ELR (cell line): ENCODE data around the gene GJB1.
"Not testable (repeated sequence)": the region's sequence is repeated elsewhere in the genome, so short reads cannot be mapped to it uniquely, and the experiment has no call there.

ENCODE experiments used
- DNase-seq: peaks from one replicate; pipeline ENCODE4 v3.0.0-alpha.2; 2015; ENCODE audit warnings: low read depth

Gene GJB1

DNA sequence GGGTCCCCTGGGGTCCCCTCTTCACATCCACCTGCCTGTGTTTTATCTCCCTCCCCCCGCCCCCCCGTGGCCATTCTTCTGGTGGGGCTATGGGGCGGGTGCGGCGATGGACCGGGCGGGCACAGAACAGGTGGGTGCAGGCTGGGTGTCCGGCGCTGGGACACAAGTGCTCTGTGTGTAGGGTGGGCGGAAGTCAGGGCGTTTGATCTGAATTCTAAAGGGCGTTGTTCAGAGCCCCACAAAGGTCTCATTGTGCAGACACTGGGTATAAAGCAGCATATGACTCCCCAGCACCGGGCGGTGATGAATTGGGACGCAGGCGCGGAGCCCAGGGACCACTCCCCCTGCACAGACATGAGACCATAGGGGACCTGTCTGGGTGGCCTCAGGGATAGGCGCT, at the start of gene GJB1:
TSS of gene GJB1 (plus strand) at position 296 of the 400 bp plus-strand sequence. CDS start 484 bp downstream, outside the sequence.
- DNase-seq: no peak

DNA sequence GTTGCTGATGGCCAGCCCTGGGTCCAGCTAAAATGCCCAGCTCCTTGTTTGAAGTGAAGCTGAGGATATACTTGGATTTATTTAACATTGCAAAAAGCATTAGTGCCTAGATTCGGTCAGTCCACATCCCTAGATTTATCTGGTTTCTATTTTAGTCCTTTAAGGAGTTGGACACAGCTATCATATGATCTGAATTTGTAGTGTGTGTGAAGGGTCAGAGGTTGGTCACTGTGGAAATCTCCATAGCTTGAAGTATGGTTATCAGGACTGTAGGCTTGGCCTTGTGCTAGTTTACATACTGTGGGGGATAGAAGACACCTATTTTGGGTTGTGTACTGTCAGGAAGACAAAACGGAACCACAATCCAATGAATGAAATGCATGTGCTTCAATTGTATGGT, 49.6 kb upstream of the GJB1 start:
- no peak for DNase-seq

DNA sequence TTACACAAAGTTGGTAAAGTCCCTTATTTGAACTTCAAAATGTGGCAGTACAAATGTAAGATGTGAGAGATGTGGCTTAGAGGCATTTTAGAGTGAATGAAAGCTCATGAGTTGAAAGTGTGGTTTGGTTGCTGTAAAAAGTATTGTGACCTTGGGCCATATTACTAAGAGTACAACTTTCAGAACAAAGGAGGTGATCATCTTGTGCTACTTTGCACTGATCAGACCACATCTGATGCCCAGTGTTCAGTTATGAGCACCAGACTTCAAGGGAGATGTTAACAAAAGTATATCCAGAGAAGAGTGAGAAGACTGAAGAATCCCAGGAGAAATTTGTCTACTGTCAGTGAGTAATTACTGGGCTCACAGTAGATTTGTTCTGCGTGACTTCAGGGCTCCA, 48.2 kb upstream of the GJB1 start:
- no peak for DNase-seq

DNA sequence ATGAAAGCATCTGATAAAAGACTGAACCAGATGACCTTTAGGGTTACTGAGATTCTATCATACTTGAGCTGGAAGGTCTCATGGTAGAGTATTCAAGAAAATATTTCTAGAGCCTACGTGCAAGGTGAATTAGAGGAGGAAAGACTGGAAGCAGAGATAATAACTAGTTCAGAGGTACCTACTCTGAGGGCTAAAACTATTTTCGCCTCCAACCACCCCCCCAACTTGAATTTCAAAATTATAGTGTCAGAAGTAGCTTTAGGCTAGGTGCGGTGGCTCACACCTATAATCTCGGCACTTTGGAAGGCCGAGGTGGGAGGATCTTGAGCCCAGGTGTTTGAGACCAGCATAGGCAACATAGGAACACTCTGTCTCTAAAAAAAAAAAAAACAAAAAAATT, 47.5 kb upstream of the GJB1 start:
- no peak for DNase-seq

DNA sequence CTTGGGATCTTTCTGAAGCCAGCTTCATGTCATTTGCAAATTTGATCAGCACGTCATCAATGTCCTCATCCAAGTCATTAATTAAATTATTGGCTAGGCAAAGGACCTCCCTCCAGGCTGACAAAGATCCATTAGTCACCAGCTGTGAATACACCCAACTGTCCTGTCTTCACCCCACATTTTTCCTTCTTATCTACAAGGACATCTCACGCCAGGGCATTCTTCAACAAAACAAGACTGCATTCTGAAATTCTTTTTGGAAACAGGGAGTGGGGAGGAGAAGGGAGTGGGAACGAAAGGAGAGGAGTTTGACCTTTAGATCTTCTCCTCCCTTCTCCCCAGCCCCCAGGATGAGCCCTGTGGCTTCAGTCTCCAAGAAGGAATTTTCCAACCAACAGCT, 45.7 kb upstream of the GJB1 start:
- no peak for DNase-seq

DNA sequence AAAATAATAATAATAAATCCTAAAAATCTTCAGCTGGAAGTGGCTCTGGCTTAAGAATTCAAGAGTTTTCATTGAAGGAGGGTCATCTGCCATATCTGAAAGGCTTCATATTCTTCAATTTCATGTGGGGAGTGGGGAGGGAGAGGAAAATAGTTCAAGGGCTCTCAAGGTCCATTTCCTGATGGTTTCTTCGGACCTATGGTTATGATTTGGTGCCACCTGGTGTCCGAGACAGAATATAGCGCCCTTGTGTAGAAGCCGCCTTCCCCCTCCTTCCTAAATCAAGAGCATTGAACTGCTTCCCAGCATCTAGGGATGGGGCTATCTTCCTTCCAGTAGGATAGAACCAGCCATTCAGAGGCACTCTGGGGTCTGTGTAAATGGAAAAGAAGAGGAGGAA, 44.1 kb upstream of the GJB1 start:
- peak; percentile 68 for DNase-seq

DNA sequence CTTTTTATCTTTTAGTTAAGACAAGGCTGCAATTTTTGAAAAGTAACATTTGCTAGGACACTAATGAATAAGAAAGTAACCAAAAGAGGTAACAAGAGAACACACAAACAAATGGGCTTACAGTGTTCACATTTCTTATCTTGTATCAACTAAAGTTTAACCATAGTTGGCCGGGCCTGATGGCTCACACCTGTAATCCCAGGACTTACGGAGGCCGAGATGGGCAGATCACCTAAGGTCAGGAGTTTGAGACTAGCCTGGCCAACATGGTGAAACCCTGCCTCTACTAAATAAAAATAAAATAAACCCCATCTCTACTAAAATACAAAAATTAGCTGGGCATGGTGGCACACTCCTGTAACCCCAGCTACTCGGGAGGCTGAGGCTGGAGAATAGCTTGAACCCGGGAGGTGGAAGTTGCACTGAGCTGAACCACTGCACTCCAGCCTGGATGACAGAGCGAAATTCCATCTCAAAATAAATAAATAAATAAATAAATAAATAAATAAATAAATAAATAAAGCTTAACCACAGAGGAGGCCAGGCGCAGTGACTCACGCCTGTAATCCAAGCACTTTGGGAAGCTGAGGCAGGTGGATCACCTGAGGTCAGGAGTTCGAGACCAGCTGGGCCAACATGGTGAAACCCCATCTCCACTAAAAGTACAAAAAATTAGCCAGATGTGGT, 42.3 kb upstream of the GJB1 start:
- DNase-seq: not testable (repeated sequence)

DNA sequence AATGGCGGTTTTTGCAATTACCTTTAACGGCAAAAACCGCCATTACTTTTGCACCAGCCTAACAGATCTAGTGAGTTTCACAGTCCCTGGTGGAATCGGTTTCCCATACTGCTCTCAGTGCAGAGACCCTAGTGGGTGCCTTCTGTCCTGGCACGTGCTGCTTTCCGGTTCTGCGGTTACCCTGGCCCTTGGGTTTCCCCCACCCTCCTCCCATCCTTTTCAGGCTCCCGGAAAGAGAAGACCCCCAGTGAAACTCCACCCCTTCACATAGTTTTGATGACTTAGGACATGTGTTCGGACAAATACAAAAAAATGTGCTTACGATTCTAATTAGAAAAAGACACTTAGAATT, 41.5 kb upstream of the GJB1 start:
- DNase-seq: no peak

DNA sequence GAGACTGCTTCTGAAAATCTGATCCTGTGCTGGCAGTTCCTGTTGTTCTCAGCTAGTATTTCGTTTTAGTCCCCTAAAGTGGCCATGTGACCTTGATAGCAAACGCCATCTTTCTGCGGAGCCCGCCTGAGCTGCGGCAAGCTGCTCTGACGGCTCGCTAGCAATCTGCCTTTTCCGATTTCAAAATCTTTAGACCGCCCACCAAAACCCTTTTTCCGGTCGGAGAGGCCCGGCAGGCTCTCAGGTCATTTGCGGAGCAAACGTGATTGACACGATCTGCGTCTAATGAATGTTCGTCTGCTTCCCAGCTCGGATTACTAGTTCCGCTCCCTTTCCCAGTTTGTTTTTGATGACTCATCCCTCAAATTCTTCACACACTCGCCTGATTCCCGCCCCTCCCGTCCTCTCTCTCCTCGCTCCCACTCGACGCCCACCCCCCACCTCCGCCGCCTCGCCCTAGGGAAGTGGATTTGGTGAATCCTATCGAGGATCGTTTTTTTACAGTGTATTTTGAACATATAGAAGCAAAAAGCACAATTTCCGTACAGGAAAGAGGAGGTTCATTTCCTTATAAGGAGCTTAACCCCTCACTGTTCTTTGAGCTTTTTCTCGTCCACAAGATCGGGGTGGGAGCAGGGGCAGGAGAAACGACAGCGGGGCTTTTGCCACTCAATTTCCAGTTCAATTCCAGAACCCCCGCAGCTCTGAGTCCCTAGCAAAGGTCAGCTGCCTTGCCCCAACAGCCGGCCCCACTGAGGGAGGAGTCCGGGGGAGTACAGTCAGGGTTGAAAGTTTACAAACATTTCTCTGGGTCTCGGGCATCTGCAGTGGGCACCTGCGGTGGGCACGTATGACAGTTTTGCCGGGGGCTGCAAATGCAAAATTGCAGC, 40.9 kb upstream of the GJB1 start:
- DNase-seq: peak; percentile 97

DNA sequence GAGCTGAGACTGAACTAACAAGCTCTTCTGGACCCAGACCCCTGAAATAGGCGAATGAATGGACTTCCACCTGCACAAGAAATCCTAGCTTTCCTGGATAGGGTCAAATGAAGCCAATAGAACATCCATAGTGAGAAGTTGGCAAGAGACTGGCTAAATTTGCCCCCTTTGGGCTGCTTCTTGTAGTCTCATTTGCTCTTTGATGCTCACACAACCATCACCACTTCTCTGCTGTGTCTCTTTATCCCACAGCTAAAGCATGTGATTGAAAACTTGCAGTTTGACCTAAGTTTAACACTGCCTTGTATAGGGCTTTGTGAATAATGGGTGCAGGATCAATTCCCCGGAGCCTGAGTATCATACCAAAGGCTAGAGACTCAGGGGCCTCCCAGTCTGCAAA, 40.2 kb upstream of the GJB1 start:
- DNase-seq: no peak

DNA sequence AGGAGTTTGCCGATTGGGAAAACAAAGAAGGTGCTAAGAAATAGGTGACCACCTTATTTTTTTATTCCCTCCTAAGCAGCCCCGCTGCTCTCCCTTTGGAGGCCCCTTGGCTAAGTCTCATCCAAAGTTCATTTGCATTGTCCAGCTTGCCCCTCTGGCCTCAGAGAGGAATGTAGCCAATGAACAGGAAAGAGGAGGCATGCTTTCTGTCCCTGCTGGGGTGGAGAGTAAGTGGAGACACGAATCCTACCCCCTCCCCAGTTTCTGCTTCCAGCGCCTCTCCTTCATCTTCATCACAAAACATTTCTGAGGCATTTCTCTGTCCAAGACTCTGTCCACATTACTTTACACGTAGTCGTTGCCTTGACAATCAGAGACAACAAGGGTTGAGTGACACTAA, 39.7 kb upstream of the GJB1 start:
- DNase-seq: no peak

DNA sequence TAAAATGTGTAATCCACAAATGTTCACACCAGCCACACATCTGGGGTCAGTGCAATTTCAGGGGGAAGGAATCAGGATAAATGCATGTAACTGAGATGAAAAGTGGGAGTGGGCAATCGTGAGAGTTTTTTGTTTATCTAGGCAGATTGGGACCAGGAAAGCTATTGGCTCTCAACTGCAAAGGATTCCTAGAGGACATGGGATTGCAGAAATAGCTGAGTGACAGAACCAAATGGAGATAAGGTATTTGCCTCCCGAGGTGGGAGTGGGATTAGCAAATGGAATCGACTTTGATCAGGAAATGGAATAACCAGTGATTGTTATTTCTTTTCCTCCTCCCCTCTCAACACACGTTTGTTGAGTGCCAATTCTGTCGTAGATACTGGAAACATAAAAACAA, 38.9 kb upstream of the GJB1 start:
- DNase-seq: no peak

DNA sequence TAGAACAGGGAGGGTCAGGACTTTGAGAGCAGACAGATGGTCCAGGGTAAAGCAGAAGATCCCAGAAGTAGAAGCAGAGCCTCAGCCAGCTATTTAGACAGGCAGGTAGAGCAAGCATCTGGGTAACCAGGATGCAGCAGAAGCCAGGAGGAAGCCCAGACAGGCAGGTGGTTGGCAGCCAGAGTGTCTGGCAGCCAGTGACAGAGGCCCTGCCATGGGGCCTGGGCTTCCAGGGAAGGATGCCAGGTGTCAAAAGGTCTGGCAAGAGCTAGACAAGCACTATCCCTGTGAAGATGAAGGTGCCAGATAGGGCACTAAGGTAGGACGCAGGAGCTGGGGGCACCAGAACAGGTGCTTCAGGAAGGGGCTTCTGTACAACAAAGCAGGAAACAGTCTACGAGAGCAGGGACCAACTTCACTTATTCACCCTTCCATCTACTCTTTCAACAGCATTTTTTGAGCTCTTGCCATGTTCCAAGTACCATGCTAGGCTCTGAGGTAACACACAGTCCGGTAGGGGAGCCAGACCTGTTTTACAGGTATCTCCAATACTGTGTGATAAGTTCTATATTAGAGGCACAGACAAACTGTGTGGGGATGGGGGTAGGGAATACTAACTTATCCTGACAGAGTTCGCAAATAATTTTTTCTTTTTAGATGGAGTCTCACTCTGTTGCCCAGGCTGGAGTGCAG, 38.1 kb upstream of the GJB1 start:
- no peak for DNase-seq

DNA sequence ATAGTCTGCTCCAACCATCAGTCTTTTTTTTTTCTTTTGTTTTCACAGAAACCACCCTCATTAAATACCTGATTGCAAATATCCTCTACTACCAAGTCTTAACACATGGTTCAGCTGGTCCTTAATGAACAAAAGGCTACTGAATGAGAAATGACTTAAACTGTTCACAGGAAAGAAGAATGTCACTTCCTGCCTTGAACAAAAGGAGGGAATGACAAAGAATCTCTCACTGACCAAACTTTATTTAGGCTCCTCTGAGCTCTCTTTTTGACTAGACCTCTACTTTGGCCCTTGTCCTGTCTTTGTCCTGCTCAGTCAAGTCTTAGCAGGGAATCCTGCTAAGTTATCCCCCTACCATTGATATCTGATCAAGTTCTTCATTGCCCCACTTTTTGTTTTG, 31.8 kb upstream of the GJB1 start:
- DNase-seq: no peak

DNA sequence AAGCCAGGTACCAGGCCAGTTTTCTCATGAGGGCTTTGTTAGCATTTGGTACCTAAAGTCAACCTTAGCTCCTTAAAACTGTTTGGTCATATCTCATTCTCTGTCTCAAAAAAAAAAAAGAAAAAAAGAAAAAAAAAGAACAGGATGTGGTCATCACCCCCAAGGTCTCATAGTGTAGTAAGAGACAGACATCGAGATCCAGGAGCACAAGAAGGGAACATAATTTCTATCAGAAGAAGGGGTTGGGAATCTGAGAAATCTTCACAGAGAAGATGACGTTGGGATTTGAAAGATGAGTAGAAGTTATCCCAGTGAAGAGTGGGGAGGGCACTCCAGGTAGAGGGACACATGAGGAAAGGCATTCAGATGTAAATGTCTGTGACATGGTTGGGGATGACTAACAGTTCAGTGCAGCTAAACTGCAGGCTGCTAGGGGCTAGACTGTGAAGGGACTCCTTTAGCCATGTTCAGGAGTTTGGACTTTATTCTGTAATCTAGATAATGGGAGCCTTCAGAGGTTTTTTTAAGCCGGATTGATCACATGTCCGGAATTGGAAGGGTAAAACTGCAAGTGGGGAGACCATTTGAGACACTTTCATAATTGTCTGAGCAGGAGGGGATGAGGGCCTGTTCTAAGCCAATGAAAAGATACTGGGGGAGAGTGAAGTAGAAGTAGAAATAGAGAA, 26.9 kb upstream of the GJB1 start:
- DNase-seq: peak; percentile 10

DNA sequence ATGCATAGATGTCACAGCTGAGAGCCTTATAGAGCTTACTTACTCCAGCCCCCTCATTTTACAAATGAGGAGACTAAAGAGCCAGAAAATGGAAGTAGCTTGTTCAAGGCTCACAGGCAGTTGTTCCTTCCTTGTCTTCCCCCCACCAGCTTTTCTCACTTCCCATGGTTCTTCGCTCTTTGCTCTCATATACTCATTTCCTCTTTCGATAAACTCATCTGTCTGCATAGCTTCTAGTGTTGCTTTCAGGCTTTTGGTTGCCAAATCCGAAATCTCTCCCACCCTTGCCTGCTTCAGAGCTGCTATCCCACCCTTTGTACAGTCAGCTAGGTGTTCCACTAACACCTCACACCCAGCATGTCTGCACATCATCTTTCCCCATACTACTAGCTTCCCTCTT, 25.0 kb upstream of the GJB1 start:
- DNase-seq: no peak

DNA sequence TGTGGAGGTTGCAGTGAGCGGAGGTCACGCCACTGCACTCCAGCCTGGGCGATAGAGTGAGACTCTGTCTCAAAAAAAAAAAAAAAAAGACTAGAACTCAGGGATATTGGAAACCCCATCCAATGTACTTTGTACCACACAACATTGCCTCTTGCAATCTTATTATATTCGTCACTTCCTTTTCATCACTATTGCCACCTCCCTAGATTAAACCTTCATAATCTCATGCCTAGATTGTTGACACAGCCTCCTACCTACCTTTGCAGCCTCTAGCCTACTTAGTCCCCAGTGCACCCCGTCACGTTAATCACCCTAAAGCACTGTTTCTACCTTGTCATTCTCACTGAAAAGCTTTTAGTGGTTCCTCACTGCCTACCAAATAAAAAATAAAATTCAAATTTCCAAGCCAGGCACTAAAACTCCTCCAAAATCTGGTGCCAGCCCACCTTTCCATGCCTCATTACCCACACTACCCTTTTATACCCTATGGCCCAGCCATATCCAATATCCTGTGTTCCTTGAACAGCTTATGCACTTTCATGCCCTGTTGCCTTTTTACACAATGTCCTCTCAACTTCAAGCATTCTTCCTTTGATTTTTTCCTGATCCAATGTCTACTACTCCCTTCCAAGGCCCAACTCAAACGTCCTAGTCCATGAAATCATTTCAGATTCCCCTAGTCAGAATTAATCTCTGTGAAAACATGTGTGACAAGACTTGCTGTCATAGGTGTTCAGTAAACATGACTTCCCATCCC, 23.6 kb upstream of the GJB1 start:
- no peak for DNase-seq

DNA sequence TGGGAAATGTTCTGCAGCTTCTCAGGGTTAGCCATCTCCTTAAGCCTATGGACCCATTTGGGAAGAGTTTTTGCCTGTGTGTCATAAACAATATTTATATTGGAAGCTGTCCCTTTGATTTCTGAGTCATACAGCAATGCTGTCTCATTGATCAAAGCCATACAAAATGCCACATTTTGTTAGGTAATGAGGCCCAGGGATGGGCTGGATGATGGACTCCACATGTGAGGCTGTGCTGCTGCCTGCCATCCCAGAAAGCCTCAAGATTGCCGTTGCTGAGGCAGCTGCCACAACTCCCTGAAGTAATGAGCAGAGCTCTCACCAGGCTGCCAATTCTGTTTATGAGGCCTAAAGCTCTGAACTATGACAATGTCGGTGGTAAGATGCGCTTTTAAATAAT, 12.2 kb upstream of the GJB1 start:
- no peak for DNase-seq

DNA sequence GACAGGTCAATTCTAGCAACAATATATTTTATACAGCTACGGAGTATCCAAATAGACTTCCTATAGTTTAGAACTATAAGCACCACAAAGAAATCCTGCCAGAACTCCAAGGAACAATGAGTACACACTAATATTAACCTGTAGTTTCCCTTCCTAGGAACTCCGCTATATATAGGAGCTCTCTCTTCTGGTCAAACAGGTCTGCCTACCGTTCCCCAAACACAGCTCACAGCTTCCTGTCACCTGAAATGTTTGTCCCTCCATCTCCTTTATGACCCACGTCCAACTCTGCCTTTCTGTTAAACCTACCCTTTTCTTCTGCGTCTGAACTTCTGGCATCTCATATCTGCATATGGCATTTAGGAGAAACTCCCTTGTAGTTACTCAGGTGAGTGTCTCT, 10.5 kb upstream of the GJB1 start:
- DNase-seq: no peak

DNA sequence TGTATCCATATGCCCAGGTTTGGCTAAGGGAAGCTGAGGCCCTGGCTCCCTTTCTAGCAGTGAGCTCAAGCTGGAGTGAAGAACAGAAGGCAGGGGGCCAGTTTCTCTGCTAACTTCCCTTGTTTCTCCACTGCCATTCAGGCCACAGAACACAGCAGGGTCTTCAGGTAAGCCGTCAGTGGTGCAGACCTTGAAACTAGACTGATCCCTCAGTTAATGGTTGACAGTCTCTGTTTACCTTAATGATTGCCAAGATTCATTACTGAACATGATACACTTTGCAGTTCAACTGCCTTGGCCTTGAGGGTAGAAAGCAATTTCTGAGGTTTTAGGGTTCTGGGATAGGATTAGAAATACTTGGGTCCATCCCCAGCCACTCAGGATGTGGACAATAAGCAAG, 8.9 kb upstream of the GJB1 start:
- DNase-seq: no peak

DNA sequence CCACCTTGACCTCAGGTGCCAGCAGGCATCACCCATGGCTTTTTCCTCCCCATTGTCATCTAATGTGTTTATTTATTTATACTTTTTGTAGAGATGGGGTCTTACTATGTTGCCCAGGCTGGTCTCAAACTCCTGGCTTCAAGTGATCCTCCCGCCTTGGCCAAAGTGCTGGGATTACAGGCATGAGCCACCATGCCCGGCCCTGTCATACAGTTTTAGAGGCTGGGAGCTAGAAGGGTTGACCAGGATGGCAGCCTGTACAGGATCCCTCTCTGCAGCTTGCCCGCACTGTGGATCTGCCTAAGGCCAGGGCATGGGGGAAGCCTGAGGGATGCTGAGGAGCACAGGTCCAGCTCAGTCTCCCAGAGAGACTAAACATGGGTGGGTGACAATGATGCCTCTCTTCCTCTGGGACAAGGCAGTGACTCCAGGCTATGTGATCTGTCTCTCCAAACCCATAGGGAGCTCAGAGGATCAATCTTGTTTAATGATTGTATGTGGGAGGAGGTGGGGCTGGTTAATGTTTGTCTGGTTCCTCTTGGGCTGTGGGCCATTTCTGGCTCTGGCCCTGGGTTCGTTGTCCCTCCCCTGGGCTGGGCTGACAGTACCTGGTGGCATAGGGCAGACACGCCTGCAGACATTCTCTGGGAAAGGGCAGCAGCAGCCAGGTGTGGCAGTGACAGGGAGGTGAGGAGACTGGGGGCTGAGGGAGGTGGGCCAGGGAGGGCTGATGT, 8.3 kb upstream of the GJB1 start:
- DNase-seq: no peak
